Measurements from ENCODE around the gene USH1C. TPM values are rescaled to one million over a fixed set of nuclear protein-coding genes. Genes with fewer than 3 reads are reported as not detected.
A peak's percentile ranks its signal among the peaks of the same experiment; 100 is the strongest.

Gene USH1C
- total and polyA plus RNA-seq, 10 donors, result 0.12 TPM; not detected in 9

DNA sequence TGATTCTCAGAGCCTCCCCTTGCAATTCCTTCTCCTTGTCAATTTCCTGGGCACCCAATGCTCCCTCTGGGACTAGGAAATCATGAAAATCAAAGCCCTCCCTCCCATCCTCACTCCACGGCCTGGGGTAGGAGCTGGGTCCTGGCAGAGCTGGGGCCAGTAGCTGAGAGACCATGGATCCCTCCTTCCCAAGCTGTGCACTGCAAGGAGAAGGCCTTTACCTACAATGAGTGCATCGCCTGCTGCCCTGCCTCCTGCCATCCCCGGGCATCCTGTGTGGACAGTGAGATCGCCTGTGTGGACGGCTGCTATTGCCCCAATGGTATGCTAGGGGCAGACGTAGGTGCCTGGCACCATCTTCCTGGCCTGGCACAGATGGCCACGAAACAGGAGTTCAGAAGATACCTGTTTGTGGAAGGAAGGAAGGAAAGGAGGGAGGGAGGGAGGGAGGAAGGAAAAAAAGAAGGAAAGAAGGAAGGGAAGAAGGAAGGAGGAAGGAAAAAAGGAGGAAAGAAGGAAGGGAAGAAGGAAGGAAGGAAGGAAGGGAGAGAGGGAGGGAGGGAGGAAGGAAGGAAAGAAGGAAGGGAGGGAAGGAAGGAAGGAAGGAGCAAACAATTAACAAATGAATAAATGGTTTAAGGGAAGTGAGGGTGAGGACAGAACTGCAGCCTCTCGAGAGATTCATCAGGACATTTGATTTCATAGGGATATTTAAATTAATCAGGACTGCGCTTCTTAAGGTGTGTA lies 15.3 kb upstream of the USH1C start:
- peaks cover 0 to 33% (median 0%) of the 10 kb centered on the region in 7 donors for H3K27me3 ChIP-seq (replicated peaks in 1 of 7)
- intact Hi-C loops (cut with DNase I; ENCODE audit: low total_unique reads), result no loop called here
- WGBS, 5 donors, result 82 to 84% (median 84%) methylated on average over 8 to 9 of the region's 9 CpGs
- DNase-seq, result no peak
- no peaks in the 10 kb centered on the region for H3K36me3 ChIP-seq
- TF ChIP-seq POLR2A (IDR thresholded peaks at IDR 0.05), result no peak
- TF ChIP-seq, protein P1, sequence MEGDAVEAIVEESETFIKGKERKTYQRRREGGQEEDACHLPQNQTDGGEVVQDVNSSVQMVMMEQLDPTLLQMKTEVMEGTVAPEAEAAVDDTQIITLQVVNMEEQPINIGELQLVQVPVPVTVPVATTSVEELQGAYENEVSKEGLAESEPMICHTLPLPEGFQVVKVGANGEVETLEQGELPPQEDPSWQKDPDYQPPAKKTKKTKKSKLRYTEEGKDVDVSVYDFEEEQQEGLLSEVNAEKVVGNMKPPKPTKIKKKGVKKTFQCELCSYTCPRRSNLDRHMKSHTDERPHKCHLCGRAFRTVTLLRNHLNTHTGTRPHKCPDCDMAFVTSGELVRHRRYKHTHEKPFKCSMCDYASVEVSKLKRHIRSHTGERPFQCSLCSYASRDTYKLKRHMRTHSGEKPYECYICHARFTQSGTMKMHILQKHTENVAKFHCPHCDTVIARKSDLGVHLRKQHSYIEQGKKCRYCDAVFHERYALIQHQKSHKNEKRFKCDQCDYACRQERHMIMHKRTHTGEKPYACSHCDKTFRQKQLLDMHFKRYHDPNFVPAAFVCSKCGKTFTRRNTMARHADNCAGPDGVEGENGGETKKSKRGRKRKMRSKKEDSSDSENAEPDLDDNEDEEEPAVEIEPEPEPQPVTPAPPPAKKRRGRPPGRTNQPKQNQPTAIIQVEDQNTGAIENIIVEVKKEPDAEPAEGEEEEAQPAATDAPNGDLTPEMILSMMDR (IDR thresholded peaks at IDR 0.05 in 8 of 11, conservative IDR thresholded peaks at IDR 0.05 in 3 of 11), result no peak
- no peak for TF ChIP-seq POLR2AphosphoS5 (IDR thresholded peaks at IDR 0.05)
- H3K4me3 ChIP-seq, result no peak overlapping the region
- no peaks in the 10 kb centered on the region for H3K4me1 ChIP-seq
- H3K9me3 ChIP-seq, result no peaks in the 10 kb centered on the region
- H3K27ac ChIP-seq, result no peak overlapping the region

DNA sequence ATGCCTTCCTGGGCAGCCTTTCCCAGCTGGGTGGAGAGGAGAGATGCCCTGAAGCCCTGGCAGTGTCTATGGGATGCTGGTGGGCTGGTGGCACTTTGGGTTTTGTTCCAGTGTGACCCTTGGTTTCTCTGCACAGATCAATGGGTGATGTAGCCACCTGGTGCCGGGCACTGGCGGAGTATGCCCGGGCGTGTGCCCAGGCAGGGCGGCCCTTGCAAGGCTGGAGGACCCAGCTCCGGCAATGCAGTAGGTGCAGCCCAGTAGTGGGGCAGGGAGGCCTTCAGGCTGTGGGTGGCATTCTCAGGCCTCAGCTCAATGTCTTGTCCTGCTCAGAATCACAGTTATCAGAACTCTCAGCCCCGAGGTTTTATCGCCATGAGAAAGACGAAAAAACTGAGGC lies 14.7 kb upstream of the USH1C start:
- no peaks in the 10 kb centered on the region for H3K4me1 ChIP-seq
- 73 to 97% (median 90%) methylated on average over 3 to 9 of the region's 9 CpGs for WGBS, 5 donors
- H3K36me3 ChIP-seq, result no peaks in the 10 kb centered on the region
- no peak overlapping the region for H3K4me3 ChIP-seq
- DNase-seq, result no peak
- no peak for TF ChIP-seq POLR2AphosphoS5 (IDR thresholded peaks at IDR 0.05)
- TF ChIP-seq, protein P1 (IDR thresholded peaks at IDR 0.05 in 8 of 11, conservative IDR thresholded peaks at IDR 0.05 in 3 of 11), result no peak
- no peak for TF ChIP-seq POLR2A (IDR thresholded peaks at IDR 0.05)
- peaks cover 0 to 33% (median 0%) of the 10 kb centered on the region in 7 donors for H3K27me3 ChIP-seq (replicated peaks in 1 of 7)
- H3K9me3 ChIP-seq, result no peaks in the 10 kb centered on the region
- intact Hi-C loops (cut with DNase I; ENCODE audit: low total_unique reads), result no loop called here
- no peak overlapping the region for H3K27ac ChIP-seq

DNA sequence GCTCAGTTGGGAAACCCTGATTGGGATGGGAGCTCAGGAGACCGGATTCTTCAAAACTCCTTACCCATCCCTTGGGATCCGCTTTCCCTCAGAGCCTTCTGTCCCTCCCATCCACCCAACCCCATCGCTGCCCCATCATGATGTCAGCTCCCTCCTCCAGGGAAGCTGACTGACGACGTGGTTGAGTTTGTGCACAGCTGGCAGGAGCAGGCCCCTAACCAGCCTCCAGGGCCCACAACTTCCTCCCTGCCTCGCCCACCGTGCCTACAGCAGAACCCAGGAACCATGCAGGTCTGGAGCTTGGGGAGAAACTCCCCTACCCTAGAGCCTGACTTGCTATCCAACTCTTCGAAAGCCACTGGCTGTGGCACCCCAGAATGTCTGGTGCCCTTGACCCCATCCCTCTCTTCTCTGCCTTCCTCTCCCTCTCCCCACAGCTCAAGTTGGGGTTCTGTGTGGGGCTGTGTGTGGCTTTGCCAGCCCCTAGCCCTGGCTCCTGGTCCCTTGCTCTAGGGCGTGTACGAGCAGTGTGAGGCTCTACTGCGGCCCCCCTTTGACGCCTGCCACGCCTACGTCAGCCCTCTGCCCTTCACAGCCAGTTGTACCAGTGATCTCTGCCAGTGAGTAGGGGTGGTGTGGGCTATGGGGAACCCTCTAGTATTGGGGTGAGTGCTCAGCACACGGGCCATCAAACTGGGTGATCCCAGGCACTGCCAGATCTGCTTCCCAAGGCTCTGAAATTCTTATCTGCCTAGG lies 14.0 kb upstream of the USH1C start:
- no peaks in the 10 kb centered on the region for H3K9me3 ChIP-seq
- no peaks in the 10 kb centered on the region for H3K4me1 ChIP-seq
- TF ChIP-seq POLR2AphosphoS5 (IDR thresholded peaks at IDR 0.05), result no peak
- TF ChIP-seq, protein P1 (IDR thresholded peaks at IDR 0.05 in 8 of 11, conservative IDR thresholded peaks at IDR 0.05 in 3 of 11), result no peak
- peaks cover 0 to 33% (median 0%) of the 10 kb centered on the region in 7 donors for H3K27me3 ChIP-seq (replicated peaks in 1 of 7)
- H3K27ac ChIP-seq, result no peak overlapping the region
- no peaks in the 10 kb centered on the region for H3K36me3 ChIP-seq
- 71 to 80% (median 76%) methylated on average over 15 of the region's 15 CpGs for WGBS, 5 donors
- DNase-seq, result no peak
- no peak overlapping the region for H3K4me3 ChIP-seq
- intact Hi-C loops (cut with DNase I; ENCODE audit: low total_unique reads), result no loop called here

DNA sequence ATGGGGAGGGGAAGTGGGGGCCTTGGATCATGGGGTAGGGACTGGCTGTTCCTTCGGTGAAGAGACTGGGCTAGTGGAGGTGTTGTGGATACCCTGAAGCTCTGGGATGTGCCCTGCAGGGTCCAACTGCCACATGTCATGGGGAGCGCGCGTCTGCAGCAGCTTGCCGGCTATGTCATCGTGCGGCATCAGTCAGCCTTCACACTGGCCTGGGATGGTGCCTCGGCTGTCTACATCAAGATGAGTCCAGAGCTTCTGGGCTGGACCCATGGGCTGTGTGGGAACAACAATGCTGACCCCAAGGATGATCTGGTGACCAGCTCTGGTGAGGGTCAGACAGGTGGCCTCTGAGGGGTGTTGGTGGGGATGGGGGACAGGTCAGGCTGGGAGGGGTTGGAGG lies 12.8 kb upstream of the USH1C start:
- DNase-seq, result peak; percentile 52

More for the DNA sequence above, 12.8 kb upstream of the USH1C start:
- Histone ChIP-seq H3K4me3 (no peak overlapping the region), H3K27me3 (replicated peaks in 1 of 7) (peaks cover 0 to 37% (median 0%) of the 10 kb centered on the region in 7 donors), H3K36me3 (no peaks in the 10 kb centered on the region), H3K27ac (no peak overlapping the region), H3K4me1 (no peaks in the 10 kb centered on the region), H3K9me3 (no peaks in the 10 kb centered on the region)
- intact Hi-C loops (cut with DNase I; ENCODE audit: low total_unique reads), result no loop called here
- TF ChIP-seq POLR2A (IDR thresholded peaks at IDR 0.05) (no peak), POLR2AphosphoS5 (IDR thresholded peaks at IDR 0.05) (no peak)
- TF ChIP-seq, protein P1 (IDR thresholded peaks at IDR 0.05 in 8 of 11, conservative IDR thresholded peaks at IDR 0.05 in 3 of 11), result no peak
- WGBS, 5 donors, result 86 to 91% (median 88%) methylated on average over 8 of the region's 8 CpGs

All from spleen (tissue), 11 donors.